GM23338 (cell line): Measurements from ENCODE around the gene SCG5. TPM values are rescaled to one million over a fixed set of nuclear protein-coding genes. Genes with fewer than 3 reads are reported as not detected.

ENCODE experiments used
- CREB1 ChIP-seq: fragments of 250-450 bp; sonication (Bioruptor Pico); IDR thresholded peaks from 2 replicates; pipeline ENCODE4 v1.5.0; 2020; ENCODE audit warnings: low read depth, mild to moderate bottlenecking, moderate library complexity
- CTCF ChIP-seq, 2 experiments: fragments of 200-600 bp in 1 of 2; sonication (generic) in 1 of 2; conservative IDR thresholded peaks; 2 replicates each; pipeline versions ENCODE4 v1.5.1 to v1.6.1; 2016 to 2017; ENCODE audit warnings: antibody characterized with exemption in 2 of 2, low read depth in 2 of 2, mild to moderate bottlenecking in 2 of 2, moderate library complexity in 1 of 2
- EZH2phosphoT487 ChIP-seq: fragments of 200-600 bp; sonication (generic); IDR thresholded peaks from one replicate; pipeline ENCODE4 v1.8.1; 2018; ENCODE audit warnings: antibody characterized with exemption; ENCODE audit not compliant: unreplicated experiment
- JUNB ChIP-seq: IDR thresholded peaks from one replicate; pipeline ENCODE4 v1.6.1; 2016; ENCODE audit warnings: antibody characterized with exemption; ENCODE audit not compliant: unreplicated experiment
- NANOG ChIP-seq: IDR thresholded peaks from 2 replicates; pipeline ENCODE4 v1.6.1; 2016; ENCODE audit warnings: antibody characterized with exemption, borderline replicate concordance
- STAT1 ChIP-seq: IDR thresholded peaks from one replicate; pipeline ENCODE4 v1.6.1; 2016; ENCODE audit warnings: antibody characterized with exemption; ENCODE audit not compliant: unreplicated experiment
- ZNF114 ChIP-seq: fragments of 250-450 bp; sonication (Bioruptor Pico); IDR thresholded peaks from 2 replicates; pipeline ENCODE4 v1.5.0; 2020; ENCODE audit warnings: mild to moderate bottlenecking, moderate library complexity
- ZNF331 ChIP-seq: fragments of 250-450 bp; sonication (Bioruptor Pico); IDR thresholded peaks from 2 replicates; pipeline ENCODE4 v1.5.0; 2020; ENCODE audit warnings: low read depth, mild to moderate bottlenecking, moderate library complexity
- ZNF462 ChIP-seq: fragments of 250-450 bp; sonication (Bioruptor Pico); IDR thresholded peaks from 2 replicates; pipeline ENCODE4 v1.5.0; 2020; ENCODE audit warnings: mild to moderate bottlenecking, moderate library complexity
- polyA plus RNA-seq: library from polyadenylated mRNA; unstranded; fragments of >200 nt; fragmentation: Nextera tagmentation; extraction: Ambion mirVana; gene quantifications from 2 replicates; pipeline ENCODE4 v1.2.1, GENCODE V29; 2016
- total RNA-seq: library from RNA; depleted of rRNA; stranded (reverse); fragments of >200 nt; shearing (Covaris generic); gene quantifications from 2 replicates; pipeline ENCODE4 v1.2.3, GENCODE V29; 2014

Gene SCG5
- total and polyA plus RNA-seq, 2 experiments from 2014 or later = 48.1 to 73.3 TPM

- no peak for TF ChIP-seq ZNF462 (CRISPR knock-in tag)
- no peak for TF ChIP-seq NANOG
- TF ChIP-seq CTCF (conservative IDR thresholded peaks at IDR 0.05; ENCODE audit: low read depth in 2 of 2) = no peak
- TF ChIP-seq EZH2phosphoT487 = no peak
- no peak for TF ChIP-seq ZNF114 (CRISPR knock-in tag)
- TF ChIP-seq STAT1 = no peak
- TF ChIP-seq JUNB = no peak
- no peak for TF ChIP-seq CREB1 (CRISPR knock-in tag)
- TF ChIP-seq ZNF331 (CRISPR knock-in tag) = no peak
Observed at GRCh38 chr15:32656091-32656490, 14.6 kb downstream of the SCG5 start (continued).
